ENCODE data around the gene SPOCK3.
"Not testable (repeated sequence)": the region's sequence is repeated elsewhere in the genome, so short reads cannot be mapped to it uniquely, and the experiment has no call there.

The SPOCK3 gene

DNA sequence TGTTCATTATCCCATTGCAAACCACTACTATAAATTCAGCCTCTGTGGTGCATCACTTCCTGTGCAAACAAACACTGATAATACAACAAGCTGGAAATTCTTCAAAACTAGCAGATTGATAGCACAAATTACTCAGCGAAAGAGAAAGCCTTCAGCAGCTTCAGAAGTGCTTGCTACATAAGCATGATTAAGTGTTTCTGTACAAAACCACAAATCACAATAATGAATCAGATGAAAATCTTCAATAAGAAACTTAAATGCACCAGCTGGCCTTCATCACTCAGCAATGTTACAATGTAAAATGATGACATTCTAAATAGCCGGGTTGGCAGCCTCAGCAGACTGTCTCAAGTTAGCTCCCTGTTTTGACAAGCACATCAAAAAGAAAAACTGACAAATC, 262.2 kb downstream of the SPOCK3 start:
- Histone ChIP-seq H3K4me3 (ENCODE audit: low read length) (no peak overlapping the region), H3K27ac (ENCODE audit: low read length) (no peak overlapping the region), H3K9me3 (ENCODE audit: control insufficient read depth, insufficient read depth, low read length) (no peaks in the 10 kb centered on the region; the same call in 1 of the 2 replicates), H3K27me3 (ENCODE audit: control insufficient read depth, insufficient read depth, low read length) (no peaks in the 10 kb centered on the region), H3K4me1 (ENCODE audit: control insufficient read depth, insufficient read depth, low read length) (no peaks in the 10 kb centered on the region), H3K36me3 (ENCODE audit: control insufficient read depth, insufficient read depth, low read length) (no peaks in the 10 kb centered on the region)
- no CpG with 5 or more reads among the region's 2 CpGs for WGBS (ENCODE audit: insufficient coverage, insufficient read length)
- DNase-seq (ENCODE audit: low read depth, low spot score), result no peak

DNA sequence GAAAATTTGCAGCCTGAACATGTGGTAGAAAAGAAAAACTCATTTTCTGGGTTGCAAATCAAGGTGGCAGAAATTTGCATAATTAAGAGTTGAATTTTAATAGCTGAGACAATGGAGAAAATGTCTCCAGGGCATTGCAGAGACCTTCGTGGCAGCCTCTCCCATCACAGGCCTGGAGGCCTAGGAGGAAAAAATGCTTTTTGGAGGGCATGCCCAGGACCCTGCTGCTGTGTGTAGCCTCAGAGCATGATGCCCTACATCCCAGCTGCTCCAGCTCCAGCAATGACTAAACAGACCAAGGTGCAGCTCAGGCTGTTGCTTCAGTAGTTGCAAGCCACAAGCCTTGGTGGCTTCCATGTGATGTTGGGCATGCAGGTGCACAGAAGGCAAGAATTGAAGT, 266.1 kb downstream of the SPOCK3 start:
- H3K9me3 ChIP-seq (ENCODE audit: control insufficient read depth, insufficient read depth, low read length); DNase-seq (ENCODE audit: low read depth, low spot score); H3K27ac ChIP-seq (ENCODE audit: low read length); H3K4me3 ChIP-seq (ENCODE audit: low read length); H3K36me3 ChIP-seq (ENCODE audit: control insufficient read depth, insufficient read depth, low read length); H3K27me3 ChIP-seq (ENCODE audit: control insufficient read depth, insufficient read depth, low read length); H3K4me1 ChIP-seq (ENCODE audit: control insufficient read depth, insufficient read depth, low read length): not testable (repeated sequence)
- WGBS (ENCODE audit: insufficient coverage, insufficient read length), result no CpG with 5 or more reads among the region's 1 CpG

DNA sequence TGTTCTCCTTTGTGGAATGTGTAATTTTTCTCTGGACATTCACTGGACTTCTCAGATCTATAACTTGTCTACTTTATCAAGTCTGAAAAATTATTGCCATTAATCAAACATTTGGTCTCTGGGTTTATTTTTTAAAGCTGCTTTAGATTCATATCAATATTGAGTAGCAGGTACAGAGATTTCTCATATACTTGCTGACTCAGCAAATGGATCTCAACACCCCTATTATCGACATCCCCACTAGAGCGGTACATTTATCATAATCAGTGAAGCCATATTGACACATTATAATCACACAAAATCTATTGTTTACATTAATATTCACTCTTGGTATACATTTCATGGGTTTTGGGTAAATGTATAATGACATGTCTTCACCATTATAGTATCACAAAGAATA, 268.7 kb downstream of the SPOCK3 start:
- Histone ChIP-seq H3K27ac (ENCODE audit: low read length) (no peak overlapping the region), H3K27me3 (ENCODE audit: control insufficient read depth, insufficient read depth, low read length) (no peaks in the 10 kb centered on the region), H3K4me1 (ENCODE audit: control insufficient read depth, insufficient read depth, low read length) (no peaks in the 10 kb centered on the region), H3K4me3 (ENCODE audit: low read length) (no peak overlapping the region), H3K9me3 (ENCODE audit: control insufficient read depth, insufficient read depth, low read length) (no peaks in the 10 kb centered on the region; the same call in 1 of the 2 replicates), H3K36me3 (ENCODE audit: control insufficient read depth, insufficient read depth, low read length) (no peaks in the 10 kb centered on the region)
- WGBS (ENCODE audit: insufficient coverage, insufficient read length), result no CpG with 5 or more reads among the region's 2 CpGs
- no peak for DNase-seq (ENCODE audit: low read depth, low spot score)

DNA sequence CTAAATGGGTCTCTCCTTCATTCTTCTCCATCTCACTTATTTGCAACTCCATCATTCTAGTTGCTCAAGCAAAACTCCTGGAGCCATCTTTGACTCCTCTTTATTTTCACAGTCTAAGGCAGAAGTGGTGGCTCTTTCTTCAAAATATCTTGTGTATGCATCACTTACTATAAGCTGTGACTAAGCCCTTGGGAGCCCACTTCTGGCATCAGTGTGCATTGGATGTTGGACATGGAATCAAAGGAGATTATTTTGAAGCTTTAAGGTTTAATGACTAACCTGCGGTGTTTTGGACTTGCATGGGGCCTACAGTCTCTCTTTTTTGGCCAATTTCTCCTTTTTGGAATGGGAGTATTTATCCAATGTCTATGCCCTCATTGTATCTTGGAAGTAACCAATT, 276.8 kb downstream of the SPOCK3 start:
- Histone ChIP-seq H3K9me3 (ENCODE audit: control insufficient read depth, insufficient read depth, low read length) (no peaks in the 10 kb centered on the region), H3K4me3 (ENCODE audit: low read length) (no peak overlapping the region), H3K27ac (ENCODE audit: low read length) (no peak overlapping the region), H3K4me1 (ENCODE audit: control insufficient read depth, insufficient read depth, low read length) (no peaks in the 10 kb centered on the region), H3K27me3 (ENCODE audit: control insufficient read depth, insufficient read depth, low read length) (no peaks in the 10 kb centered on the region), H3K36me3 (ENCODE audit: control insufficient read depth, insufficient read depth, low read length) (no peaks in the 10 kb centered on the region)
- WGBS (ENCODE audit: insufficient coverage, insufficient read length), result no CpG with 5 or more reads among the region's 1 CpG
- DNase-seq (ENCODE audit: low read depth, low spot score), result no peak

DNA sequence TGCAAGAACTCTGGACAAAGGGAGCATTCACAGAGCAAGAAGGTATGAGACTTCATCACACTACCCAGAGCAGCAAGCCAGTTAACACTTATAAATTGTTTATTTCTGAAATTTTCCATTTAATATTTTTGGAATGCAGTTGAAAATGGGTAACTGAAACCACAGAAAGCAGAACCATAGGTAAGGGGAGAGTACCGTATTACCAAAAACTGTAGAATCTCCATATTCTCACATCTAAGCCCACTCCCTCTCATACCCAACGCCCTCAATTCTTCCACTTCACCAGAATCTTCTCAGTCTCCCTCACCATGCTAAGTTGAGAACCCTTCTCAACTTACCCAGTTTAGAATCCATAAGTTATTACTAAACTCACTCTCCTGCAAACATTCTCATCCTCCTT, 277.8 kb downstream of the SPOCK3 start:
- Histone ChIP-seq H3K4me3 (ENCODE audit: low read length) (no peak overlapping the region), H3K4me1 (ENCODE audit: control insufficient read depth, insufficient read depth, low read length) (no peaks in the 10 kb centered on the region), H3K36me3 (ENCODE audit: control insufficient read depth, insufficient read depth, low read length) (no peaks in the 10 kb centered on the region), H3K9me3 (ENCODE audit: control insufficient read depth, insufficient read depth, low read length) (no peaks in the 10 kb centered on the region), H3K27ac (ENCODE audit: low read length) (no peak overlapping the region), H3K27me3 (ENCODE audit: control insufficient read depth, insufficient read depth, low read length) (no peaks in the 10 kb centered on the region)
- WGBS (ENCODE audit: insufficient coverage, insufficient read length), result 100% methylated on average over 1 of the region's 2 CpGs
- DNase-seq (ENCODE audit: low read depth, low spot score), result no peak

DNA sequence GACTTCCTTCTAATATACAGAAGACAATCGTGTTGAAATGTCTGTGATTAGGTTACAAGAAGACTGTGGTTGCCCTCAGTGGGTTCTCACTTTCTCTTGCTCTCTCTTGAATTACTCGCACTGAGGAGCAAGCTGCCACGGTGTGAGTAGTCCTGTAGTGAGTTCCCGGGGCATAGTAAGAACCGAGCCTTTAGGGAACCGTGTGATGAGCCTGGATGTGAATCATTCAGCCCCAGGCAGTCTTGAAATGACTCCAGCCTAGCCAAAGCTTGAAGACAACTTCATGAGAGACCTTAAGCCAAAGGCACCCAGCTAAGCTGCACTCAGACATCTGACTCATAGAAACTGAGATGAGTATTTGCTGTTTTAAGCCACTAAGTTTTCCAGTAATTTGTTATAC, 292.7 kb downstream of the SPOCK3 start:
- WGBS (ENCODE audit: insufficient coverage, insufficient read length), result no CpG with 5 or more reads among the region's 6 CpGs
- Histone ChIP-seq H3K9me3 (ENCODE audit: control insufficient read depth, insufficient read depth, low read length) (no peaks in the 10 kb centered on the region), H3K27ac (ENCODE audit: low read length) (no peak overlapping the region), H3K36me3 (ENCODE audit: control insufficient read depth, insufficient read depth, low read length) (no peaks in the 10 kb centered on the region), H3K4me3 (ENCODE audit: low read length) (no peak overlapping the region), H3K4me1 (ENCODE audit: control insufficient read depth, insufficient read depth, low read length) (no peaks in the 10 kb centered on the region), H3K27me3 (ENCODE audit: control insufficient read depth, insufficient read depth, low read length) (no peaks in the 10 kb centered on the region)
- no peak for DNase-seq (ENCODE audit: low read depth, low spot score)

DNA sequence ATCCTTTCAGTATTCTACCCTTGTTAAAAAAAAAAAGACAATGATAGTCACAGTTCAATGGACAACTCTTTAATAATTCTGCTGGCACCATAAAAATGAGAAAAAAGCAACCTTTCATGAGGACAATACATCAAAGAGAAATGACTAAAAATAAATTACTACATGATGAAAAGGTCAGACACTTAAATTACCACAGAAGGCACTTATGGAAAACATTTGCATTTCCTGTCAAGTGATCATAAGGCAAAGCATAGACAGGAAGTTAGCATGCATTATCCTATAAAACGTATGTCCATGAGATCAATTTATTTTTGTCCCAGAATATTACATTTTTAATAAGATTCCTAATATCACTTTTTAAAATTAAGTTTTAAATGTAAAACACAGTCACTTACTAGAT, 303.8 kb downstream of the SPOCK3 start:
- WGBS (ENCODE audit: insufficient coverage, insufficient read length), result no CpG with 5 or more reads among the region's 1 CpG
- H3K27me3 ChIP-seq (ENCODE audit: control insufficient read depth, insufficient read depth, low read length), result no peaks in the 10 kb centered on the region

DNA sequence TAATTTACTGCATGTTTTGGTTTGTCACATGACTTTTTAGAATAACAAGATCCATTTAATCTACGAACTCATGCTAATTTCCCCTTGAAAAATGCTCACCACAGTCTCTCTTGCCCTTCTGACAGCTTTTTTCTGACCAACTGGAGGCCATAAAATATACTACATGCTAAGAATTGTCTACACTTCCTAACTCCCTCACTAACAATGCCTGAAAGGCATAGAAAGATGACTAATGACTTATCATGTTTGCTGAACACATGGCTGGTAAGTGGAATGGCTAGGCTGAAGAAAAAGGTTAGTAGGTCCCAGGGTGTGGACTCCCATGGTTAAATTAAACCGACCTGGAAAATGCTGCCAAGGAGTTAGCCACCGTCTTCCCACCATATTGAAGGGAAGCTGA, 309.9 kb downstream of the SPOCK3 start:
- Histone ChIP-seq H3K27ac (ENCODE audit: low read length) (no peak overlapping the region), H3K4me3 (ENCODE audit: low read length) (no peak overlapping the region), H3K36me3 (ENCODE audit: control insufficient read depth, insufficient read depth, low read length) (no peaks in the 10 kb centered on the region), H3K4me1 (ENCODE audit: control insufficient read depth, insufficient read depth, low read length) (no peaks in the 10 kb centered on the region), H3K9me3 (ENCODE audit: control insufficient read depth, insufficient read depth, low read length) (no peaks in the 10 kb centered on the region), H3K27me3 (ENCODE audit: control insufficient read depth, insufficient read depth, low read length) (no peaks in the 10 kb centered on the region)
- WGBS (ENCODE audit: insufficient coverage, insufficient read length), result no CpG with 5 or more reads among the region's 3 CpGs
- DNase-seq (ENCODE audit: low read depth, low spot score), result no peak

More for the DNA sequence above, 303.8 kb downstream of the SPOCK3 start:
- no peak for DNase-seq (ENCODE audit: low read depth, low spot score)
- no peaks in the 10 kb centered on the region for H3K9me3 ChIP-seq (ENCODE audit: control insufficient read depth, insufficient read depth, low read length)
- H3K36me3 ChIP-seq (ENCODE audit: control insufficient read depth, insufficient read depth, low read length), result no peaks in the 10 kb centered on the region
- no peaks in the 10 kb centered on the region for H3K4me1 ChIP-seq (ENCODE audit: control insufficient read depth, insufficient read depth, low read length)
- no peak overlapping the region for H3K27ac ChIP-seq (ENCODE audit: low read length)
- no peak overlapping the region for H3K4me3 ChIP-seq (ENCODE audit: low read length)

DNA sequence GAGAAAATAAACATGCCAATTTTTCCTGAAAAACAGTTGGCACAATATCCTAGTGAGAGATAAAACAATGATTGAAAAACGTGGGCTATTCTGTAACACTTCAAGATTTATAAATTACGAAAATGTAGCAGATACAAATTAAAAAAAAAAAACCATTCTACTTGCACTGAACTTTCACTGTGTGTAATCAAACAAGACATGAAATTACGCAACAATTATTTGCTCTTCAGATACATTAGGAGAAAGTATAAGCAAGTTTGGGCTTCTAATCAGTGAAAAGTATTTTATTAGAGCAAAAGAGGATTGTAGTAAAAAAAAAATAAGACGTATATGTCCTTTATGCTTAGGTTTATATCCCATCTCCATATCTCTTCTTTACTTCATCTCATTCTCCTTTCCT, 320.4 kb downstream of the SPOCK3 start:
- H3K9me3 ChIP-seq (ENCODE audit: control insufficient read depth, insufficient read depth, low read length), result no peaks in the 10 kb centered on the region
- H3K4me3 ChIP-seq (ENCODE audit: low read length), result no peak overlapping the region
- H3K27me3 ChIP-seq (ENCODE audit: control insufficient read depth, insufficient read depth, low read length), result no peaks in the 10 kb centered on the region
- no peaks in the 10 kb centered on the region for H3K4me1 ChIP-seq (ENCODE audit: control insufficient read depth, insufficient read depth, low read length)
- no CpG with 5 or more reads among the region's 4 CpGs for WGBS (ENCODE audit: insufficient coverage, insufficient read length)
- no peak overlapping the region for H3K27ac ChIP-seq (ENCODE audit: low read length)
- no peaks in the 10 kb centered on the region for H3K36me3 ChIP-seq (ENCODE audit: control insufficient read depth, insufficient read depth, low read length)
- DNase-seq (ENCODE audit: low read depth, low spot score), result no peak

DNA sequence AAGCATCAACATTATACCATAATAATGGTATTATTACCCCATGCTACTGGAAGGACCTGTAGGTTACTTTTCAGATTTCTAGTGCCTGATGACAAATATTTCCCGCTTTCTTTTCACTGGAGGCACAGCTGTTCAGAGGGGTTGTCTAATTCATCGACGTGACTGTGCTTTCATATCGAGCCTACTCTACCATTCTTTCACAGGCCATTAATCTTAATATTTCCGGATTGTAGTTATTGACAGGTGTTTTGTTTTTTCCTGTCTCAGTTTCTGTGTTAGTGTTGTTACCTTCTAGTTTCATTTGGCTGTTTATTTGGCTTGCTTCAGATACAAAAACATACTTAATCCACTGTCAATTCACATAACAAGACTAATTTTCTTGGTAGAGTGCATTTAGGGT, 330.9 kb downstream of the SPOCK3 start:
- no CpG with 5 or more reads among the region's 5 CpGs for WGBS (ENCODE audit: insufficient coverage, insufficient read length)
- Histone ChIP-seq H3K27ac (ENCODE audit: low read length) (no peak overlapping the region), H3K27me3 (ENCODE audit: control insufficient read depth, insufficient read depth, low read length) (no peaks in the 10 kb centered on the region), H3K4me1 (ENCODE audit: control insufficient read depth, insufficient read depth, low read length) (no peaks in the 10 kb centered on the region), H3K36me3 (ENCODE audit: control insufficient read depth, insufficient read depth, low read length) (no peaks in the 10 kb centered on the region), H3K4me3 (ENCODE audit: low read length) (no peak overlapping the region), H3K9me3 (ENCODE audit: control insufficient read depth, insufficient read depth, low read length) (no peaks in the 10 kb centered on the region)
- DNase-seq (ENCODE audit: low read depth, low spot score), result no peak

DNA sequence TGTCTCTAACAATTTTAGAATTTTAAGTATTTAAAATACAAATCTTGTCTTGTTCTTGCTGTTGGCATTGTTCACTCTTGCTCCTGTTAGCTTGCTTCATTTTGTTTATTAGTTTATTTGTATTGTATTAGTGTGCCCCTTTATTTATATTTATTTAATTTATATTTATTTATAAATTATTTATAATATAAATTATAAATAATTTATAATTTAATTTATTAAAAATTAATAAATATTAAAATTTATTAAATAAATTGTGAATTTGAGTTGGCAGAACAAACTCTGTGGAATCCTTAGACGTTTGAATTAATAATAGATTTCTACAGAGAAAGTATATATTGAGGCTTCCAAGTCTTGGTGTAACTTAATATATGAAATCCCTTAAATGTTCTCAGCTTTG, 331.4 kb downstream of the SPOCK3 start:
- 100% methylated on average over 1 of the region's 1 CpG for WGBS (ENCODE audit: insufficient coverage, insufficient read length)

More for the DNA sequence above, 331.4 kb downstream of the SPOCK3 start:
- Histone ChIP-seq H3K4me3 (ENCODE audit: low read length) (no peak overlapping the region), H3K4me1 (ENCODE audit: control insufficient read depth, insufficient read depth, low read length) (no peaks in the 10 kb centered on the region), H3K36me3 (ENCODE audit: control insufficient read depth, insufficient read depth, low read length) (no peaks in the 10 kb centered on the region), H3K27ac (ENCODE audit: low read length) (no peak overlapping the region), H3K27me3 (ENCODE audit: control insufficient read depth, insufficient read depth, low read length) (no peaks in the 10 kb centered on the region), H3K9me3 (ENCODE audit: control insufficient read depth, insufficient read depth, low read length) (no peaks in the 10 kb centered on the region)
- DNase-seq (ENCODE audit: low read depth, low spot score), result no peak

Data from iPS DF 6.9 (cell line).